Measurements from ENCODE around the gene PRRC2C.
"Not testable (repeated sequence)": the region's sequence is repeated elsewhere in the genome, so short reads cannot be mapped to it uniquely, and the experiment has no call there.

The PRRC2C gene

DNA sequence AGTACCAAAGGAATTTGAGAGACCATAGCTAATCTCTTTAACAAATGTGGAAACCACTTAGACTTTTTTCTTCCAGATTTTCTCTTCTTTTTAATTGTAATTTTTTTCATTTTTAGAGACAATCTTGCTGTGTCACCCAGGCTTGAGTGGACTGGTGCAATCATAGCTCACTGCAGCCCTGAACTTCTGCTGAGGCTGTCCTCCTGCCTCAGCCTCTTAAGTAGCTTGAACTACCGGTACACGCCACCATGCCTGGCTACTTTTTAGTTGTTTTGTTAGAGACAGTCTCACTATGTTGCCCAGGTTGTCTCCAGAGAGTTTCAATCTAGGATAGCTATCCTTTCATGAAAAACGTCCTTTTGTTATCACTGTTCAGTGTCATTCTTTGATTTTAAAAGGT lies 15.0 kb downstream of the PRRC2C start:
- DNase-seq (ENCODE audit: low read depth in 3 of 3, low spot score in 1 of 3), result no peak

DNA sequence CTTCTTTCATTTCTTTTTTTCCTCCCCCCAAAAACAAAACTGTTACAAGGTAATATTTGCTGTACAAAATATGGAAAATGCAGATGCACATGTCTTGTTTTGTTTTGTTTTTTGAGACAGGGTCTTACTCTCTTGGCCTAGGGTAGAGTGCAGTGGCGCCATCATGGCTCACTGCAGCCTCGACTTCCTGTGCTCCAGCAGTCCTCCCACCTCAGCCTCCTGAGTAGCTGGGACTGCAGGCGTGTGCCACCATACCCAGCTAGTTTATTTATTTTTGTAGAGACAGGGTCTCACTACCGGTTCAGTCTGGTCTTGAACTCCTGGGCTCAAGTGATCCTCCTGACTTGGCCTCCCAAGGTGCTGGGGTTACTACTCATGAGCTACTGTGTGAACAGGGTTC lies 15.5 kb downstream of the PRRC2C start:
- no peak for DNase-seq (ENCODE audit: low read depth in 3 of 3, low spot score in 1 of 3)

DNA sequence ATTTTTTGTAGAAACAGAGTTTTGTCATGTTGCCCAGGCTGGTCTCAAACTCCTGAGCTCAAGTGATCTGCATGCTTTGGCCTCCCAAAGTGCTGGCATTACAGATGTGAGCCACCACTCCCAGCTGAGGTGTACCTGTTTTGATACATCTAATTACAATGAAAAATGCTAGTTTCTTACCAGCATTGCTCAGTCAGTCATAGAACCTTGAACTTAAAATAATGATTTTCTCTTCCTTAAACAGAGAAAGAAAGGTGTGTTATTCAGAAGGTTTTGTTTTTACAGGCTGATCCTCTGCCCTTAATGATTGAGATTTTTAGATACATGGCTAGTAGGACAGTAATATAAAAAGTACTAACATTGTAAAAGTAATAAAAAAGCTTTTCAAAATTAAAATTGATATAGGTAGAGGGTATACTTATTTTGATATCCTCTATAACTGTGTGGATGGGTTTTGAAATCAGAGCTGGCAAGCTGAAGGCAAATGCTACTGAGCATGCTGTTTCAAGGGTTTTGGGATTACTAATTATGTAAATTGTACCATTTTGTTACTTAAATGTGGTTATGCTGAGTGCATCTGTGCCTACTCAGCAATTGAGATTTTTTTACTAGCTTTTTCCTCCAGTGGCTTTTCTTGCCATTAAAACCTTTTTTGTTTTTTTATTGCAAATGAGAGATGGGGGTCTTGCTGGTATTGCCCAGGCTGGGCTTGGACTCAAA lies 16.1 kb downstream of the PRRC2C start:
- DNase-seq (ENCODE audit: low read depth in 3 of 3, low spot score in 1 of 3), result no peak

DNA sequence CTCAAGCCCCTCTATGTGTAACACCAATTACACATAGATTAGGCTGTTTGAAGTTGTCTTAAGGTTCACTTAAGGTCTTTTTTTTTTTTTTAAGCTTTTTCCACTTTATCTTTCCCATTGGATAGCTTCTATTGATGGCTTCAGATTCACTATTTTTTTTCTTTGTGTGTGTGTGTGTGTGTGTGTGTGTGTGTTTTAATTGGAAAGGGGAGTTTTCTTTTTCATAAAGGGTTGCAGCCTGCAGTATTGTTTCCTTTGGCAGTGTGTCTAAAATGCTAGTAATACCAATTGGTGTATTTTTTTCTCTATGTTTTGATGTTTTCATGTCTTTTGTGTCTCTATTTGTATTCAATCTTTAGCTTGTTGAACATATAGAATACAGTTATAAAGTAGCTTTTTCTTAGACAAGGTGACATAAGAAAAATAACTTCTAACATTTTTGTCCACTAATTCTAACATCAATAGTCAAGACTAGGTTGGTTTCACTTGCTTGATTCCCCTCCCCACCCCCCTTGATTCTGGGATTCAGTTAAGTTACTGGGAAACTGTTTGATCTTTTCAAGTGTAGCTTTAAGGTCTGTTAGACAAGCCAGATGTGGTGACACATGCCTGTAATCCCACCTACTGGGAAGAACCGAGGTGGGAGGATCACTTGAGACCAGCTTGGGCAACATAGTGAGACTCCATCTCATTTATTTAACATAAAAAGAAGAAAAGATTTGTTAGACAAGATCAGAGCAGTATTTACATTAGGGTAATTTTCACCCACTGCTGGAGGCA lies 21.4 kb downstream of the PRRC2C start:
- no peak for DNase-seq (ENCODE audit: low read depth in 3 of 3, low spot score in 1 of 3)

DNA sequence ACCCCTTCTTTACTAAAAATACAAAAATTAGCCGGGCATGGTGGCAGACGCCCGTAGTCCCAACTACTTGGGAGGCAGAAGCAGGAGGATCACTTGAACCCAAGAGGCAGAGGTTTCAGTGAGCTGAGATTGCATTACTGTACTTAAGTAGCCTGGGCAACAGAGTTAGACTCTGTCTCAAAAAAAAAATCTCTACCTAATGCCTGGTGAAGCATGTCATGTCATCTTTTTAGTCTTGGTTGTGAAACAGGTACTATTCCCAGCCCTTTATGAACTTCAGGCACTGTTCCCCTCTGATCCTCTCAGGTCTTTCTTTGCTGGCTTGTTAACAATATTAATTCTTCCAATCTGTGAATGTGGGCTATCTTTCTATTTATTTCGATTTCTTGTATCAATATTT lies 22.1 kb downstream of the PRRC2C start:
- DNase-seq (ENCODE audit: low read depth in 3 of 3, low spot score in 1 of 3), result no peak

DNA sequence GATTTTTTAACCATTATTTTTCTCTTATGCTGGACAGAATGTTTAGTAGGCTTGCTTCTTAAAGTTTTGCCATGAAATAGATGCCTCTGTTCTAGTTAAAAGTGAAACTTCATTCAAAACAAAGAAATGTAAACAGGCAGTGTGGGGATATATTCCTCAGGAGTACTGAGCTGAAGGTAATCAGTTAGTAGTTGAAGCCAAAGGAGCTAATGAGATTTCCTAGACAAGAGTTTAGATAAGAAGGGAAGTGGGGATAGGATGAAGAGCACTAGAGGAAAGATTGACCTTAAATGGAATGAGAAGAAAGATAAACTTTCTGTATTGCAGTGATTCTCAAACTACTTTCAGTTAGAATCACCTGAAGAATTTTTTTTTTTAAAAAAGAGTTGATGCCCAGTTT lies 23.9 kb downstream of the PRRC2C start:
- no peak for DNase-seq (ENCODE audit: low read depth in 3 of 3, low spot score in 1 of 3)

DNA sequence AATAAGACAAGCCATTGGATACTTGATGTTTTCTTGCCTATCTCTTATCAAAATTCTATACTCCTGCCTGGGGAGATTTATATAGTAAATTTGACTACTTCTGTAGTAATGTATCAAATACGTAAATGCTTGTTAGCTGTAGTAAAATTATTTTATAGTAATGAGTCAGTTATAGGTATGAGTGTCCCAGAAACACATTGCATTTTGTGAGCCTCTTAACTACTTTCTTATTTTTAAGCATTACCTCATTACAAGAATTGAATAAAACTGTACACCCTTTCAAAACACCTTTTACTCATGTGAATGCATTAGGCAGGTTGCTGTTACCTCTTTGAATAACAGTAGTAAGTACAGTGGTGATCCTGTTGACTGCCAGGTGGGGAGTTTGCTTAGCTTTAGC lies 28.4 kb downstream of the PRRC2C start:
- DNase-seq (ENCODE audit: low read depth in 3 of 3, low spot score in 1 of 3), result no peak

DNA sequence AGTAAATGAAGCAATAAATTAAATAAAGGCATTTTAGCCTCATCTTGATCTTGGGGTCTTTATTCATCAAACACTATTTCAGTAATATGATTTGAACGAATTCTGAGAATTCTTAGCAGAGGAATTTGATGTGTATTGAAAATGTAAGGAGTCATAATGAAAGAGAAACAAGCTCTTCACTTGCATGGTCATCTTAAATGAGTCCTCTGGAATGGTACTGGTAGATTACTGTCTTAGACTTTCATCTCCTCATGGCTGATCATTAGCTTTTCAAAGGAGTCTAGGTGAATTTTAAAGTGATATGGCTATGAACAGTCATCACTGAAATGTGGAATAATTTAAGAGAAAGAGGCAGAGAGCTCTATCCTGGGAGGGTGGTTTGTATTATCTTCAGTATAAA lies 30.0 kb downstream of the PRRC2C start:
- DNase-seq (ENCODE audit: low read depth in 3 of 3, low spot score in 1 of 3), result no peak

DNA sequence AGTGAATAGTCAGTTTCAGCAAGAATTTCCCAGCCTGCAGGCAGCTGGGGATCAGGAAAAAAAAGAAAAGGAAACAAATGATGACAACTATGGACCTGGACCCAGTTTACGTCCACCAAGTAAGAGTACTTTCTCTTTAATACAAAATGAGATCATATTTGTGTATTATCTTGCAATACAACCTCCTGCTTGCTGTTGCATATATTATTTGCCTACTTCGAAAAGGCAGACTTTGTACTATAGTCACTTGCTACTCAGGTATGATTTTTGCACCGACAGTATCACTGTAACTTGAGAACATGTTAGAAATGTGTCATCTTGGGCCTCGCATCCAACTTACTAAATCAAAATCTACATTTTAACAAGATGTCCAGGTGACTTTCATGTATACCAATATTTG lies 30.4 kb downstream of the PRRC2C start:
- no peak for DNase-seq (ENCODE audit: low read depth in 3 of 3, low spot score in 1 of 3)

DNA sequence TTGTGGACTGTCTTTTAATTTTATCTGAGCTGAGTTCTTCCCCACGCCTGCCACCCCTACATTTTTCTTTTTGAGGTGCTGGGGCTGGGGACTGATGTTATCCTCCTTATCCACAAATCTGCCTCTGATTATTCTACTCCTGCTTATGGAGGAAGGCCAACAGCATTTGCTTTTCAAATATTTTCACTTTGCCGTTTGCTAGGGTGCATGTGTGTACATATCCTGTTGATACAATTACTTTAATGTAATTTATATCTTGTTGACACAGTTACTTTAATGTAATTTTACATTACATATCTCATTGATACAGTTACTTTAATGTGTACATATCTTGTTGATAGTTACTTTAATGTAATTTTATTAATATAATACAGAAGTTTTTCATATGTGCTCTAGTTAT lies 36.2 kb downstream of the PRRC2C start:
- no peak for DNase-seq (ENCODE audit: low read depth in 3 of 3, low spot score in 1 of 3)

DNA sequence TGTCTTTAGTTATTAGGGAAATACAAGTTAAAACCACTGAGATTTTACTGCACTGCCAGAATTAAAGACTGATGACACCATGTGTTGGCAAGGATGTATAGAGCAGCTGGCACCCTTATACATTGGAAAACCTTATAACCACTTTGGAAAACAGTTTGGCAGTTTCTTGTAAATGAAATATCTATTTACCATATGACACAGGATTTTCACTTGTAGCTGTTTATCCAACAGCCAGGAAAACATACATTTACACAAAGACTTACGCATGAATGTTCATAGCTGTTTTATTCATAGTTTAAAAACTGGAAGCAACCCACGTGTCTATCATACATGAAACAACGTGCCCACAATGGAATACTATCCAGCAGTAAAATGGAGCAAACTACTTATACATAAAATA lies 45.3 kb downstream of the PRRC2C start:
- DNase-seq (ENCODE audit: low read depth in 3 of 3, low spot score in 1 of 3), result no peak

DNA sequence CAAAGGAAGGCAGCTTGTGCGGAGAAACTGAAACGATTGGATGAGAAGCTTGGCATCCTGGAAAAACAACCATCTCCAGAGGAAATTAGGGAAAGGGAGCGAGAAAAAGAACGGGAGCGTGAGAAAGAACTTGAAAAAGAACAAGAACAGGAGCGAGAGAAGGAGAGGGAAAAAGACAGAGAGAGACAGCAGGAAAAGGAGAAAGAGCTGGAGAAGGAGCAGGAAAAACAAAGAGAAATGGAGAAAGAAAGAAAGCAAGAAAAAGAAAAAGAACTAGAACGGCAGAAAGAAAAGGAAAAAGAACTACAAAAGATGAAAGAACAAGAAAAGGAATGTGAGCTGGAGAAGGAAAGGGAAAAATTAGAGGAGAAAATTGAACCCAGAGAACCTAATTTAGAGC lies 47.2 kb downstream of the PRRC2C start:
- DNase-seq (ENCODE audit: low read depth in 3 of 3, low spot score in 1 of 3), result no peak

DNA sequence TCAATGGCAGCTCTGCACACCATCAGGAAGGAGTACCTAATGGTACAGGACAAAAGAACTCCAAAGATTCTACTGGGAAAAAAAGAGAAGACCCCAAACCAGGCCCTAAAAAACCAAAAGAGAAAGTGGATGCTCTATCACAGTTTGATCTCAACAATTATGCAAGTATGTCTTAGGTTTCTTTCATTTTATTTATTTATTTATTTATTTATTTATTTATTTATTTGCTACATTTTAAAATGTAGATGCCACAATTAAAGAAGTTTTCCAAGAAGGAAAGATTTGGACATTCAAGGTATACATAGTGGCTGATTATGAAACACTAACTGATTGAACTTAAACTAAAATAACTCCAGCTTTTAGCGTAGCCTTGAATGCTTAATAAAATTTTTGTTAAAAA lies 60.2 kb downstream of the PRRC2C start:
- no peak for DNase-seq (ENCODE audit: low read depth in 3 of 3, low spot score in 1 of 3)

DNA sequence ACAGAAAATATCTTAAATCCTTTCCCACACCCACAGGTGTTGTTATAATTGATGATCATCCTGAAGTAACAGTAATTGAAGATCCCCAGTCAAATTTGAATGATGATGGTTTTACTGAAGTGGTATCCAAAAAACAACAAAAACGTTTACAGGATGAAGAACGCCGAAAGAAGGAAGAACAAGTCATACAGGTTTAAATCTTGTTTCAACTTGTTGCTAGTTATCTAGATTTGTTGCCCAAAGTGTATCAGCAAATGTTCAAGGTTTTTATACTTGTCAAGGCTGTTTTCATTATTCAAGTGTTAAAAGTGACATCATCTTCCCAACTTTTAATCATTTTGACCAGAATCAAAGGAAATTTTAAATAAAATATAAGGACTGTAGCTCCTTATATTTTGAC lies 64.7 kb downstream of the PRRC2C start:
- DNase-seq (ENCODE audit: low read depth in 3 of 3, low spot score in 1 of 3), result no peak

DNA sequence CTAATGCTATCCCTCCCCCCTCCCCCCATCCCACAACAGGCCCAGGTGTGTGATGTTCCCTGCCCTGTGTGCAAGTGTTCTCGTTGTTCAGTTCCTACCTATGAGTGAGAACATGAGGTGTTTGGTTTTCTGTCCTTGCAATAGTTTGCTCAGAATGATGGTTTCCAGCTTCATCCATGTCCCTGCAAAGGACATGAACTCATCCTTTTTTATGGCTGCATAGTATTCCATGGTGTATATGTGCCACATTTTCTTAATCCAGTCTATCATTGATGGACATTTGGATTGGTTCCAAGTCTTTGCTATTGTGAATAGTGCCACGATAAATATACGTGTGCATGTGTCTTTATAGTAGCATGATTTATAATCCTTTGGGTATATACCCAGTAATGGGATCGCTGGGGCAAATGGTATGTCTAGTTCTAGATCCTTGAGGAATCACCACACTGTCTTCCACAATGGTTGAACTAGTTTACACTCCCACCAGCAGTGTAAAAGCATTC lies 65.3 kb downstream of the PRRC2C start:
- not testable (repeated sequence) for DNase-seq (ENCODE audit: low read depth in 3 of 3, low spot score in 1 of 3)

DNA sequence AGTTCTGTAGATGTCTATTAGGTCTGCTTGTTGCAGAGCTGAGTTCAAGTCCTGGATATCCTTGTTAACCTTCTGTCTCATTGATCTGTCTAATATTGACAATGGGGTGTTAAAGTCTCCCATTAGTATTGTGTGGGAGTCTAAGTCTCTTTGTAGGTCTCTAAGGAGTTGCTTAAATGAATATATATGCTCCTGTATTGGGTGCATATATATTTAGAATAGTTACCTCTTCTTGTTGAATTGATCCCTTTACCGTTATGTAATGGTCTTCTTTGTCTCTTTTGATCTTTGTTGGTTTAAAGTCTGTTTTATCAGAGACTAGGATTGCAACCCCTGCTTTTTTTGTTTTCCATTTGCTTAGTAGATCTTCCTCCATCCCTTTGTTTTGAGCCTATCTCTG lies 68.6 kb downstream of the PRRC2C start:
- DNase-seq (ENCODE audit: low read depth in 3 of 3, low spot score in 1 of 3), result not testable (repeated sequence)

DNA sequence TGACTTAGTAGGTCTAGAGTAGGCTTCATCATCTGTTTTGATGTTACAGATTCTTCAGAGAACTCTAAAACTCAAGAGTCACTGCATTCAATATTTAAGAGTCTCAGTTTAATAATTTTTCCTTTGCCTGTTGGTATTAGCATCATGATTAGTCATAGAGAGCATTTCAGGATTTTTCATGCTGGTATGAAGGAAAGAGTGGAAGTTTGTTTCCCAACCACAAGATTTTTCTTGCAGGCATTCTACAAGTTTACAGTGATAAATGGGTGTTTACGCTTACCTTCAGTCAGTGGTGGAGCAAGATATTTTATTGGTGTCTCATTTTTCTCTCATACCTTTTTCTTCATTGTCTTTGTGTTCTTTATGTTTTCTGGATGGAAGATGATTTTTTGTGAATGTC lies 78.3 kb downstream of the PRRC2C start:
- no peak for DNase-seq (ENCODE audit: low read depth in 3 of 3, low spot score in 1 of 3)

DNA sequence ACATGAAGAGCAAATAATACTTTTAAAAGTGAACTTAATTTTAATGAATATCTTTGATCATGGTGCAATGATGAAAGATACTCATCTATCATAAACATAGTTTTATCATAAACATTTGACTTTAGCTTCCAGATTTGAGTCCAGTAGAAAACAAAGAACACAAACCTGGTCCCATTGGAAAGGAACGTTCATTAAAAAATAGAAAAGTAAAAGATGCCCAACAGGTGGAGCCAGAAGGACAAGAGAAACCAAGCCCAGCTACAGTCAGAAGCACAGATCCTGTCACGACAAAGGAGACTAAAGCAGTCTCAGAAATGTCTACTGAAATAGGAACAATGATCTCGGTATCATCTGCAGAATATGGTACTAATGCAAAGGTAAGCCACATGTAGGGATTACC lies 81.1 kb downstream of the PRRC2C start:
- no peak for DNase-seq (ENCODE audit: low read depth in 3 of 3, low spot score in 1 of 3)

DNA sequence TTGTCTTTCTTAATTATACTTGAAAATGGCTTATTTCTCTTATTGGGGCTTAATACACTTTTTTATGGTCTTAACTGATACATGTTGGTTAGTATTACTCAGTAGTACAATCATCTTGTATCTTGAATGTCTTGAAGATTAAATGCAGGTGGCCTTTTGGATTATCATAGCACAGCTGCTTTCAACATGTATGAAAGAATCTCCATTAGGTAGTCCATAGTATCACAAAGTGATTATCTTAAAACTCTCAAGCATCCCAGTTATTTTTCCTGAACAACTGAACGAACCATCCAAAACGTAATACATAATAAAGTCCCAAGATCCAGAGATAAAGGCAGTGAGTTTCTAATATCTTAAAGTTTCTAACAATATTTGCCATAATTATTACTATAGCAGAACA lies 85.0 kb downstream of the PRRC2C start:
- no peak for DNase-seq (ENCODE audit: low read depth in 3 of 3, low spot score in 1 of 3)

DNA sequence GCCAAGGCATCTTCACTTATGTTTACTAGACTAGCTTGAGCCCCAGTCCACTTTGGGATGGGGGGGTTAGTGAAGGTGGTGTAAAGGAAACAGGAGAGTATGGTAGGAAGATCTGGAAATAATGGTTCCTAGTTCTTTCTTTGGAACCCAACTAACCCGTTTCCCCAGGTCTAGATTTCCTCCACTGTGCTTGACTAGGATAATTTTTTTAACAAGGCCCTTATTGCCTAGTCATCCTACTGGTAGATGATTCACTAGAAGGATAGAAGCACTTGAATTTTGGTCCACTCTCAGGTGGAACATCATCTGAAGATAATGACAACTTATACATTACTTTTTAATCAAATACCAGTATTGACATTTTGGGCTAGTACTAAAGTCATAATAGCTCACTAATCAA lies 90.8 kb downstream of the PRRC2C start:
- DNase-seq (ENCODE audit: low read depth in 3 of 3, low spot score in 1 of 3), result no peak

DNA sequence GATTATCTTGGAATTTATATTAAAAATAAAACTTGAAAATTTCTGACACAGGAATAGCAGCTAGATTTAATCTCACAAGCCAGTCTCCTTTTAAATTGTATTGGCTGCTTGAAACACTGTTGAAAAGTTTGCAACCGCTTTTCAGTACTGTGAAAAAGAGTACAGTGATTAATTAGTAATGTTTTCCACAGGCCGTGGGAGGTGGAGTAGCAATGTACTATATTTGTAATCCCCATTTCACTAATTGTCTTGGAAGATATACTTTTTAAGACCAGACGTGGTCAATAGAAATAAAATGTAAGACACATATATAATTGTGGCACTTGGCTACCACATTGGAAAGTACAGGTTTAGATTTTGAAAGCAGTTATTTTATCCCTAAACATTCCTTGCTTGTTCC lies 95.9 kb downstream of the PRRC2C start:
- no peak for DNase-seq (ENCODE audit: low read depth in 3 of 3, low spot score in 1 of 3)

DNA sequence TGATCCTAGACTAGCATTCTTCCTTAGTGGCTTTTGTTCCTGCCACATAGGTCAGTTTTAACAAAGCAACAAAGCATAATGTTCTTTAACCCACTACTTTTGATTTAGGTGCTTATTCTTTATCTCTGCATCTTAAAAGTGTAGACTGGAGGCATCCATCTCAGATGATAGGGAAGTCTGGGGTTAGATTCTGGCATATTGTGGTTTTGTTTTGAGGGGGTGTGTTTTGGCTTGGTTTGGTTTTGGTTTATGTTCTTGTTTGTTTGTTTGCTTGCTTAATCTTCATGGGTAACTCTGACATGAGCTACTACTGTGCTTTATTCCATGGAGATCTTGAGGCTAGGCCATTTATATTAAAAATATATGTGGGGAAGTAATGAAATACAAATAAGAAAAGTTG lies 96.4 kb downstream of the PRRC2C start:
- DNase-seq (ENCODE audit: low read depth in 3 of 3, low spot score in 1 of 3), result no peak

DNA sequence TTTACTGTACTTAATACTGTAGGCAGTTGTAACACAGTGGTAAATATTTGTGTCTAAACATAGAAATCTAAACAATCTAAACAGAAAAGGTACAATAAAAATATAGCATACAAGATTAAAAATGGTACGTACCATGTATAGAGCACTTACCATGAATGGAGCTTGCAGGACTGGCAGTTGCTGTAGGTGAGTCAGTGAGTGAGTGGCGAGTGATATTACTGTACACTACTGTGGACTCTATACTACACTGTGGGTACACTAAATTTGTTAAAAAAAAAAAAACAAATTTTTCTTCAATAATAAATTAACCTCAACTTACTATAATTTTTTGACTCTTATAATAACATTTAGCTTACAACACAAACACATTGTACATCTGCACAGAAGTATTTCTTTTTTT lies 97.3 kb downstream of the PRRC2C start:
- no peak for DNase-seq (ENCODE audit: low read depth in 3 of 3, low spot score in 1 of 3)

Data from stimulated activated CD4-positive, alpha-beta T cell treated with anti-CD3 and anti-CD28 coated beads, TNF-alpha, amount 100 ng/mL, for 1 hour (primary cell).